GM06990 (cell line): Measurements from ENCODE around the gene ANKRD17.

Experiments
- DNase-seq: peaks from one replicate; pipeline ENCODE4 v3.0.0-alpha.2; 2011; ENCODE audit not compliant: insufficient read length; ENCODE audit errors: extremely low read depth
- H3K27me3 ChIP-seq: replicated peaks from 2 replicates; pipeline ENCODE4 v1.6.0; 2011; ENCODE audit warnings: low read length; ENCODE audit not compliant: control insufficient read depth, insufficient read depth
- H3K36me3 ChIP-seq: 2 replicates; pipeline ENCODE4 v1.5.1; 2011; ENCODE audit warnings: low read length; ENCODE audit not compliant: control insufficient read depth, insufficient read depth
- H3K4me3 ChIP-seq: replicated peaks from 2 replicates; pipeline ENCODE4 v1.5.1; 2011; ENCODE audit warnings: low read depth, mild to moderate bottlenecking, control low read depth, low read length
- CTCF ChIP-seq: IDR thresholded peaks from 2 replicates; pipeline ENCODE4 v1.5.1; 2011; ENCODE audit warnings: low read length, control low read depth, mild to moderate bottlenecking, inconsistent platforms; ENCODE audit not compliant: insufficient read depth, poor library complexity, severe bottlenecking

ANKRD17 gene

GRCh38 chr4:73069338-73070073, 189.1 kb downstream of the ANKRD17 start, which contains the start of gene COX18:
Gene COX18 (minus strand): TSS chr4:73069716. CDS start chr4:73069649, 67 bp downstream.
- Histone ChIP-seq H3K27me3 (no peaks in the 10 kb centered on the region), H3K4me3 (peak within 1 kb of the TSS; percentile 89), H3K36me3 (peaks cover 1% of the 10 kb centered on the region)
- peak; percentile 99 for DNase-seq
- peak; percentile 13 for TF ChIP-seq CTCF

GRCh38 chr4:73068491-73069337, 189.9 kb downstream of the ANKRD17 start:
- TF ChIP-seq CTCF, result no peak
- DNase-seq, result peak; percentile 26
- peak overlapping the region; percentile 89 for H3K4me3 ChIP-seq
- H3K36me3 ChIP-seq, result peaks cover 1% of the 10 kb centered on the region
- no peaks in the 10 kb centered on the region for H3K27me3 ChIP-seq

- Histone ChIP-seq H3K36me3 (peaks cover 4% of the 10 kb centered on the region), H3K27me3 (no peaks in the 10 kb centered on the region), H3K4me3 (peak overlapping the region; percentile 89)
- TF ChIP-seq CTCF, result no peak
- DNase-seq, result peak; percentile 29
Observed at GRCh38 chr4:73067971-73068394, 190.6 kb downstream of the ANKRD17 start.

- Histone ChIP-seq H3K27me3 (no peaks in the 10 kb centered on the region), H3K36me3 (peaks cover 6% of the 10 kb centered on the region), H3K4me3 (peak overlapping the region; percentile 21; the same call in 1 of the 2 replicates)
- no peak for TF ChIP-seq CTCF
- peak; percentile 20 for DNase-seq
Observed at GRCh38 chr4:73066928-73067327, 191.7 kb downstream of the ANKRD17 start.

GRCh38 chr4:73066445-73066844, 192.2 kb downstream of the ANKRD17 start:
- no peaks in the 10 kb centered on the region for H3K27me3 ChIP-seq
- H3K36me3 ChIP-seq, result peaks cover 7% of the 10 kb centered on the region
- no peak for TF ChIP-seq CTCF
- H3K4me3 ChIP-seq, result no peak overlapping the region
- no peak for DNase-seq
